SK-N-SH (cell line): ENCODE measurements around the gene RABGAP1L. TPM values are rescaled to one million over a fixed set of nuclear protein-coding genes. Genes with fewer than 3 reads are reported as not detected.
A peak's percentile ranks its signal among the peaks of the same experiment; 100 is the strongest.

Source experiments
- CTCF ChIA-PET: fragments of 300-600, 350-600 bp; formaldehyde crosslinking; extraction: SDS; loops from one replicate; lab custom pipeline; 2021; lab: Yijun Ruan, JAX
- POLR2A ChIA-PET: fragments of 350-600 bp; sonication (Branson Sonifier 250); formaldehyde crosslinking; extraction: SDS; loops from one replicate; lab custom pipeline; 2020; ENCODE audit warnings: antibody characterized with exemption, inconsistent platforms; lab: Yijun Ruan, JAX
- DNase-seq: peaks from one replicate; pipeline ENCODE4 v3.0.0; 2012
- H2AFZ ChIP-seq: fragments of 200-600 bp; sonication (generic); 2 replicates; pipeline ENCODE4 v1.8.1; 2016; ENCODE audit warnings: antibody characterized with exemption, mild to moderate bottlenecking, low read depth
- H3F3A ChIP-seq: fragments of 200-600 bp; sonication (generic); replicated peaks from 2 replicates; pipeline ENCODE3; 2016; ENCODE audit warnings: antibody characterized with exemption, mild to moderate bottlenecking; ENCODE audit not compliant: insufficient read depth
- H3K27ac ChIP-seq, 2 experiments: fragments of 200-500 bp in 1 of 2; fragments of 200-600 bp in 1 of 2; sonication (Bioruptor generic) in 1 of 2; sonication (generic), shearing (Covaris generic) in 1 of 2; 2 replicates each; pipeline versions ENCODE4 v1.5.1 to v1.6.1; 2014 to 2016; ENCODE audit warnings: low read depth in 2 of 2, inconsistent platforms in 1 of 2, low read length in 1 of 2, mild to moderate bottlenecking in 1 of 2, mixed read lengths in 1 of 2
- H3K27me3 ChIP-seq: fragments of 200-600 bp; sonication (generic), shearing (Covaris generic); 2 replicates; pipeline ENCODE4 v1.6.1; 2016; ENCODE audit warnings: mixed run types; ENCODE audit not compliant: insufficient read depth
- H3K36me3 ChIP-seq, 2 experiments: fragments of 200-500 bp in 1 of 2; fragments of 200-600 bp in 1 of 2; sonication (Bioruptor generic) in 1 of 2; sonication (generic) in 1 of 2; replicated peaks in 1 of 2; 2 replicates each; pipeline versions ENCODE3 to v1.5.1; 2014 to 2016; ENCODE audit warnings: low read length in 1 of 2, mild to moderate bottlenecking in 1 of 2; ENCODE audit not compliant: insufficient read depth in 2 of 2, control insufficient read depth in 1 of 2
- H3K4me1 ChIP-seq, 2 experiments: fragments of 200-500 bp in 1 of 2; fragments of 200-600 bp in 1 of 2; sonication (Bioruptor generic) in 1 of 2; sonication (generic), shearing (Covaris generic) in 1 of 2; 2 replicates each; pipeline versions ENCODE4 v1.5.1 to v1.6.1; 2014 to 2016; ENCODE audit warnings: low read depth in 1 of 2, low read length in 1 of 2, mixed run types in 1 of 2; ENCODE audit not compliant: insufficient read depth in 2 of 2, control insufficient read depth in 1 of 2
- H3K4me2 ChIP-seq: fragments of 200-600 bp; sonication (generic), shearing (Covaris generic); 2 replicates; pipeline ENCODE4 v1.6.1; 2017; ENCODE audit warnings: mixed run types
- H3K4me3 ChIP-seq, 2 experiments: fragments of 200-500 bp in 1 of 2; fragments of 200-600 bp in 1 of 2; sonication (Bioruptor generic) in 1 of 2; sonication (generic), shearing (Covaris generic) in 1 of 2; 2 replicates each; pipeline versions ENCODE4 v1.5.1 to v1.8.1; 2014 to 2016; ENCODE audit warnings: low read depth in 2 of 2, inconsistent platforms in 1 of 2, low read length in 1 of 2, mild to moderate bottlenecking in 1 of 2, mixed read lengths in 1 of 2, moderate library complexity in 1 of 2
- H3K79me2 ChIP-seq: fragments of 200-600 bp; sonication (generic); 2 replicates; pipeline ENCODE4 v1.8.1; 2017; ENCODE audit warnings: mild to moderate bottlenecking; ENCODE audit not compliant: insufficient read depth
- H3K9ac ChIP-seq: fragments of 200-600 bp; sonication (generic); 2 replicates; pipeline ENCODE4 v1.6.1; 2017; ENCODE audit warnings: mixed run types
- H3K9me2 ChIP-seq: fragments of 200-600 bp; sonication (generic); 2 replicates; pipeline ENCODE4 v1.6.1; 2017; ENCODE audit warnings: mixed run types
- H3K9me3 ChIP-seq: fragments of 200-600 bp; sonication (generic); 2 replicates; pipeline ENCODE4 v1.6.1; 2017; ENCODE audit warnings: mixed run types, mild to moderate bottlenecking, moderate library complexity
- H4K20me1 ChIP-seq: fragments of 200-600 bp; sonication (generic); 2 replicates; pipeline ENCODE4 v1.6.1; 2017; ENCODE audit warnings: mild to moderate bottlenecking, mixed run types; ENCODE audit not compliant: insufficient read depth
- CHD2 ChIP-seq: fragments of 150-350 bp; IDR thresholded peaks from 2 replicates; pipeline ENCODE4 v1.6.1; 2018; ENCODE audit warnings: low read length; ENCODE audit not compliant: partially characterized antibody
- EP300 ChIP-seq, 2 experiments: IDR thresholded peaks; 2 replicates each; pipeline versions ENCODE4 v1.4.0 to v1.6.1; 2012; ENCODE audit warnings: borderline replicate concordance in 1 of 2, low read depth in 1 of 2, low read length in 1 of 2
- EZH2phosphoT487 ChIP-seq: fragments of 200-600 bp; sonication (generic); IDR thresholded peaks from 2 replicates; pipeline ENCODE4 v1.6.1; 2017; ENCODE audit warnings: low read depth, mixed run types, mild to moderate bottlenecking, antibody characterized with exemption, moderate library complexity, borderline replicate concordance
- FOXJ3 ChIP-seq: sonication (generic); formaldehyde crosslinking; IDR thresholded peaks from 2 replicates; pipeline ENCODE4 v1.5.1; 2020; ENCODE audit warnings: mild to moderate bottlenecking, missing genetic modification reagents
- FOXM1 ChIP-seq: IDR thresholded peaks from 2 replicates; pipeline ENCODE4 v1.4.0; 2012; ENCODE audit warnings: low read depth, mild to moderate bottlenecking
- GATA2 ChIP-seq: sonication (generic); formaldehyde crosslinking; IDR thresholded peaks from 2 replicates; pipeline ENCODE4 v1.5.0; 2020; ENCODE audit warnings: mild to moderate bottlenecking, missing genetic modification reagents
- JUND ChIP-seq: IDR thresholded peaks from 2 replicates; pipeline ENCODE4 v1.4.0; 2012
- MXI1 ChIP-seq: IDR thresholded peaks from 2 replicates; pipeline ENCODE4 v1.6.1; 2012; ENCODE audit warnings: mild to moderate bottlenecking, low read depth, low read length, improper control_type of control experiment
- NFIC ChIP-seq: IDR thresholded peaks from 2 replicates; pipeline ENCODE4 v1.4.0; 2012; ENCODE audit warnings: borderline replicate concordance
- POLR2AphosphoS5 ChIP-seq: IDR thresholded peaks from 2 replicates; pipeline ENCODE4 v1.6.1; 2012; ENCODE audit warnings: low read depth, low read length
- RAD21 ChIP-seq: IDR thresholded peaks from 2 replicates; pipeline ENCODE4 v1.6.1; 2012; ENCODE audit warnings: mild to moderate bottlenecking, low read length
- RCOR1 ChIP-seq: fragments of 150-350 bp; IDR thresholded peaks from 2 replicates; pipeline ENCODE4 v1.6.1; 2017; ENCODE audit warnings: antibody characterized with exemption, low read length
- RFX5 ChIP-seq: IDR thresholded peaks from 2 replicates; pipeline ENCODE4 v1.6.1; 2012; ENCODE audit warnings: mild to moderate bottlenecking, improper control_type of control experiment, low read length
- RXRA ChIP-seq: IDR thresholded peaks from 2 replicates; pipeline ENCODE4 v1.4.0; 2012; ENCODE audit warnings: low read depth, mild to moderate bottlenecking, borderline replicate concordance
- SIN3A ChIP-seq: IDR thresholded peaks from 2 replicates; pipeline ENCODE4 v1.6.1; 2012; ENCODE audit warnings: low read depth, mild to moderate bottlenecking, low read length, moderate library complexity, borderline replicate concordance
- TAF1 ChIP-seq: IDR thresholded peaks from 2 replicates; pipeline ENCODE4 v1.6.1; 2012; ENCODE audit warnings: low read depth, mild to moderate bottlenecking, low read length, moderate library complexity, borderline replicate concordance
- TCF12 ChIP-seq: IDR thresholded peaks from 2 replicates; pipeline ENCODE4 v1.4.0; 2012
- TEAD4 ChIP-seq: IDR thresholded peaks from 2 replicates; pipeline ENCODE4 v1.4.0; 2012; ENCODE audit warnings: mild to moderate bottlenecking, borderline replicate concordance; ENCODE audit not compliant: insufficient read depth
- YY1 ChIP-seq: IDR thresholded peaks from 2 replicates; pipeline ENCODE4 v1.4.0; 2012; ENCODE audit warnings: low read depth, mild to moderate bottlenecking
- WGBS: methylation state at CpG from one replicate; pipeline ENCODE4 v1.1.6; 2017; ENCODE audit warnings: low lambda C conversion rate; 5-methylcytosine and 5-hydroxymethylcytosine counted together
- polyA plus RNA-seq, 3 experiments: library from polyadenylated mRNA; depleted of rRNA; stranded (reverse); fragments of >200 nt; gene quantifications; 2 replicates each; pipeline ENCODE4 v1.2.3, GENCODE V29; 2012
- TF ChIP-seq, protein P1 (sequence below): IDR thresholded peaks from 2 replicates; pipeline ENCODE4 v1.4.0; 2012; ENCODE audit warnings: low read depth, borderline replicate concordance
- TF ChIP-seq, protein P2 (sequence below): IDR thresholded peaks from 2 replicates; pipeline ENCODE4 v1.4.0; 2012; ENCODE audit warnings: low read depth
- TF ChIP-seq, protein P3 (sequence below): fragments of 200-600 bp; sonication (generic); IDR thresholded peaks from 2 replicates; pipeline ENCODE4 v1.6.1; 2017; ENCODE audit warnings: antibody characterized with exemption, mild to moderate bottlenecking, moderate library complexity
- TF ChIP-seq, protein P4 (sequence below): IDR thresholded peaks from 2 replicates; pipeline ENCODE4 v1.4.0; 2012; ENCODE audit warnings: low read depth, borderline replicate concordance
- TF ChIP-seq, protein P5 (sequence below): fragments of 150-350 bp; IDR thresholded peaks from 2 replicates; pipeline ENCODE4 v1.6.1; 2016; ENCODE audit warnings: mild to moderate bottlenecking, low read depth, low read length

Gene RABGAP1L
- polyA plus RNA-seq, 1 of the 3 experiments (the other 2 are of a cell fraction), result 7.2 TPM

DNA sequence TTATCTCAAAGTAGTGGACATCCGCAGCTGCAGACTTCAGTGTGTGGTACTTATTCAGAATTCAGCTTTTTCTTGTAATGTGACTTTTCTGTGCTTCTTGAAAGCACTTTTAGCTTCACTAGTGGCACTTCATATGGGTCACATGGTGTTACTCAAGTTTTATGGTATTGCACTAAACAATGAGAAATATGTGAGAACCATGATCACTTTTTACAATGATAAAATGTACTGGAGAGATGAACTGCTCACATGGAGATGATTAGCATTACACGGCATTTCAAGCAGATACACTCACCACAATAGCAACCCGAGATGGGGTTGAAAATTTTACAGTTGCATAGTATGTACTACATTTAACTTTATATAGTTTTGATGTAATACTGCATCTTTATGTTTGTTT lies 248.3 kb downstream of the RABGAP1L start:
- WGBS, result 72% methylated on average over 3 of the region's 3 CpGs
- peak overlapping the region; percentile 3 to 14; a peak in 2 of 4 replicates for H3K27ac ChIP-seq
- TF ChIP-seq RFX5 (no peak), EZH2phosphoT487 (no peak), SIN3A (no peak)
- H3F3A ChIP-seq, result no peaks in the 10 kb centered on the region
- H4K20me1 ChIP-seq, result no peaks in the 10 kb centered on the region
- no peaks in the 10 kb centered on the region for H3K79me2 ChIP-seq
- no peaks in the 10 kb centered on the region for H3K9me2 ChIP-seq
- POLR2A ChIA-PET, result no interaction called here
- no peaks in the 10 kb centered on the region for H3K27me3 ChIP-seq
- no peak overlapping the region for H3K4me2 ChIP-seq
- H3K4me3 ChIP-seq, result no peak overlapping the region
- no peaks in the 10 kb centered on the region for H3K9me3 ChIP-seq
- no peak overlapping the region for H3K9ac ChIP-seq
- H3K36me3 ChIP-seq, result no peaks in the 10 kb centered on the region
- no peak for DNase-seq
- no peaks in the 10 kb centered on the region; a peak in 1 of 4 replicates for H3K4me1 ChIP-seq
- CTCF ChIA-PET, result no interaction called here
- H2AFZ ChIP-seq, result no peak overlapping the region

DNA sequence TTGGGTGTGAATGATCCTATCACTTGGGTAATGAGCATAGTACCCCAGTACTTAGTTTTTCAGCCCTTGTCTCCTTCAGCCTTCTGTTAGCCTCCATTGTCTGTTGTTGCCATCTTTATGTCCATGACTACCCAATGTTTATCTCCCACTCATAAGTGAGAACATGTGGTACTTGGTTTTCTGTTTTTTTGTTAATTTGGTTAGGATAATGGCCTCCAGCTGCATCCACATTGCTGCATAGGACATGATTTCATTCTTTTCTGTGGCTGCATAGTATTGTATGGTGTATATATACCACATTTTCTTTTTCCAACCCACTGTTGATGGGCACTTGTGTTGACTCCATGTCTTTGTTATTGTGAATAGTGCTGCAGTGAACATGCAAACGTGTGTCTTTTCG lies 248.8 kb downstream of the RABGAP1L start:
- Histone ChIP-seq H3K9me3 (no peaks in the 10 kb centered on the region), H3F3A (no peaks in the 10 kb centered on the region), H3K36me3 (no peaks in the 10 kb centered on the region), H3K9me2 (no peaks in the 10 kb centered on the region), H3K79me2 (no peaks in the 10 kb centered on the region), H3K4me3 (no peak overlapping the region), H3K4me1 (no peaks in the 10 kb centered on the region; a peak in 1 of 4 replicates), H3K27me3 (no peaks in the 10 kb centered on the region), H4K20me1 (no peaks in the 10 kb centered on the region), H3K27ac (peak overlapping the region; percentile 3 to 14; a peak in 2 of 4 replicates), H3K4me2 (no peak overlapping the region), H3K9ac (no peak overlapping the region), H2AFZ (no peak overlapping the region)
- DNase-seq, result peak; percentile 15
- ChIA-PET CTCF (no interaction called here), POLR2A (no interaction called here)
- WGBS, result 80% methylated on average over 2 of the region's 2 CpGs
- TF ChIP-seq RXRA (no peak), GATA2 (CRISPR knock-in tag) (peak; percentile 81), RCOR1 (peak; percentile 88), SIN3A (no peak), FOXJ3 (CRISPR knock-in tag) (peak; percentile 87), FOXM1 (no peak), NFIC (no peak), RAD21 (no peak; the same call in 1 of the 2 replicates), JUND (no peak), TCF12 (peak; percentile 44; the same call in 1 of the 2 replicates), TEAD4 (no peak), RFX5 (no peak), MXI1 (peak; percentile 34; the same call in 1 of the 2 replicates), EP300 (IDR thresholded peaks at IDR 0.05; ENCODE audit: borderline replicate concordance in 1 of 2, low read depth in 1 of 2, low read length in 1 of 2) (peak in 1 of 2 experiments; percentile 85; a peak in 2 of 4 replicates), POLR2AphosphoS5 (no peak), YY1 (no peak), CHD2 (peak; percentile 74), TAF1 (no peak)
- TF ChIP-seq, protein P1, sequence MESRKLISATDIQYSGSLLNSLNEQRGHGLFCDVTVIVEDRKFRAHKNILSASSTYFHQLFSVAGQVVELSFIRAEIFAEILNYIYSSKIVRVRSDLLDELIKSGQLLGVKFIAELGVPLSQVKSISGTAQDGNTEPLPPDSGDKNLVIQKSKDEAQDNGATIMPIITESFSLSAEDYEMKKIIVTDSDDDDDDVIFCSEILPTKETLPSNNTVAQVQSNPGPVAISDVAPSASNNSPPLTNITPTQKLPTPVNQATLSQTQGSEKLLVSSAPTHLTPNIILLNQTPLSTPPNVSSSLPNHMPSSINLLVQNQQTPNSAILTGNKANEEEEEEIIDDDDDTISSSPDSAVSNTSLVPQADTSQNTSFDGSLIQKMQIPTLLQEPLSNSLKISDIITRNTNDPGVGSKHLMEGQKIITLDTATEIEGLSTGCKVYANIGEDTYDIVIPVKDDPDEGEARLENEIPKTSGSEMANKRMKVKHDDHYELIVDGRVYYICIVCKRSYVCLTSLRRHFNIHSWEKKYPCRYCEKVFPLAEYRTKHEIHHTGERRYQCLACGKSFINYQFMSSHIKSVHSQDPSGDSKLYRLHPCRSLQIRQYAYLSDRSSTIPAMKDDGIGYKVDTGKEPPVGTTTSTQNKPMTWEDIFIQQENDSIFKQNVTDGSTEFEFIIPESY, result no peak
- TF ChIP-seq, protein P2, sequence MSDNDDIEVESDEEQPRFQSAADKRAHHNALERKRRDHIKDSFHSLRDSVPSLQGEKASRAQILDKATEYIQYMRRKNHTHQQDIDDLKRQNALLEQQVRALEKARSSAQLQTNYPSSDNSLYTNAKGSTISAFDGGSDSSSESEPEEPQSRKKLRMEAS, result no peak
- TF ChIP-seq, protein P3, sequence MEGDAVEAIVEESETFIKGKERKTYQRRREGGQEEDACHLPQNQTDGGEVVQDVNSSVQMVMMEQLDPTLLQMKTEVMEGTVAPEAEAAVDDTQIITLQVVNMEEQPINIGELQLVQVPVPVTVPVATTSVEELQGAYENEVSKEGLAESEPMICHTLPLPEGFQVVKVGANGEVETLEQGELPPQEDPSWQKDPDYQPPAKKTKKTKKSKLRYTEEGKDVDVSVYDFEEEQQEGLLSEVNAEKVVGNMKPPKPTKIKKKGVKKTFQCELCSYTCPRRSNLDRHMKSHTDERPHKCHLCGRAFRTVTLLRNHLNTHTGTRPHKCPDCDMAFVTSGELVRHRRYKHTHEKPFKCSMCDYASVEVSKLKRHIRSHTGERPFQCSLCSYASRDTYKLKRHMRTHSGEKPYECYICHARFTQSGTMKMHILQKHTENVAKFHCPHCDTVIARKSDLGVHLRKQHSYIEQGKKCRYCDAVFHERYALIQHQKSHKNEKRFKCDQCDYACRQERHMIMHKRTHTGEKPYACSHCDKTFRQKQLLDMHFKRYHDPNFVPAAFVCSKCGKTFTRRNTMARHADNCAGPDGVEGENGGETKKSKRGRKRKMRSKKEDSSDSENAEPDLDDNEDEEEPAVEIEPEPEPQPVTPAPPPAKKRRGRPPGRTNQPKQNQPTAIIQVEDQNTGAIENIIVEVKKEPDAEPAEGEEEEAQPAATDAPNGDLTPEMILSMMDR, result no peak
- TF ChIP-seq, protein P4, sequence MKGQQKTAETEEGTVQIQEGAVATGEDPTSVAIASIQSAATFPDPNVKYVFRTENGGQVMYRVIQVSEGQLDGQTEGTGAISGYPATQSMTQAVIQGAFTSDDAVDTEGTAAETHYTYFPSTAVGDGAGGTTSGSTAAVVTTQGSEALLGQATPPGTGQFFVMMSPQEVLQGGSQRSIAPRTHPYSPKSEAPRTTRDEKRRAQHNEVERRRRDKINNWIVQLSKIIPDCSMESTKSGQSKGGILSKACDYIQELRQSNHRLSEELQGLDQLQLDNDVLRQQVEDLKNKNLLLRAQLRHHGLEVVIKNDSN, result no peak
- TF ChIP-seq, protein P5, sequence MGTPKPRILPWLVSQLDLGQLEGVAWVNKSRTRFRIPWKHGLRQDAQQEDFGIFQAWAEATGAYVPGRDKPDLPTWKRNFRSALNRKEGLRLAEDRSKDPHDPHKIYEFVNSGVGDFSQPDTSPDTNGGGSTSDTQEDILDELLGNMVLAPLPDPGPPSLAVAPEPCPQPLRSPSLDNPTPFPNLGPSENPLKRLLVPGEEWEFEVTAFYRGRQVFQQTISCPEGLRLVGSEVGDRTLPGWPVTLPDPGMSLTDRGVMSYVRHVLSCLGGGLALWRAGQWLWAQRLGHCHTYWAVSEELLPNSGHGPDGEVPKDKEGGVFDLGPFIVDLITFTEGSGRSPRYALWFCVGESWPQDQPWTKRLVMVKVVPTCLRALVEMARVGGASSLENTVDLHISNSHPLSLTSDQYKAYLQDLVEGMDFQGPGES, result no peak
